OCI-LY3 (cell line): ENCODE results near the gene PACS2.

Source experiments
- CTCF ChIP-seq: fragments of 200-600, 300-600 bp; sonication (generic); IDR thresholded peaks from 2 replicates; pipeline ENCODE4 v1.5.1; 2014; ENCODE audit warnings: antibody characterized with exemption, low read length, low read depth
- EZH2phosphoT487 ChIP-seq: fragments of 200-600 bp; shearing (Covaris generic); IDR thresholded peaks from 2 replicates; pipeline ENCODE4 v1.6.1; 2018; ENCODE audit warnings: antibody characterized with exemption, mixed run types, low read depth

- no peak for TF ChIP-seq CTCF
- no peak for TF ChIP-seq EZH2phosphoT487
Measured at GRCh38 chr14:105385698-105386365, 71.3 kb downstream of the PACS2 start.
